Measurements from ENCODE around the gene CNGB1.
"Not testable (repeated sequence)": the region's sequence is repeated elsewhere in the genome, so short reads cannot be mapped to it uniquely, and the experiment has no call there.

CNGB1 gene

DNA sequence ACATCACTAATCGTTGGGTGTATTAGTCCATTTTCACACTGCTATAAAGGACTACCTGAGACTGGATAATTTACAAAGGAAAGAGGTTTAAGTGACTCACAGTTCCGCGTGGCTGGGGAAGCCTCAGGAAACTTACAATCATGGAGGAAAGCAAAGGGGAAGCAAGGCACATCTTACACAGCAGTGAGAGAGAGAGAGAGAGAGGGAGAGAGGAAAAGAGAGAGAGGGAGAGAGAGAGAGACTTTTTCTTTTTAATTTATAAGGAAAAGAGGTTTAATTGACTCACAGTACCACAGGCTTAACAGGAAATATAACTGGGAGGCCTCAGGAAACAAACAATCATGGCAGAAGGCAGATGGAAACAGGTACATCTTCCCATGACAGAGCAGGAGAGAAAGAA is 41.7 kb downstream of the CNGB1 start:
- no peak for DNase-seq (ENCODE audit: low read depth in 2 of 2)

DNA sequence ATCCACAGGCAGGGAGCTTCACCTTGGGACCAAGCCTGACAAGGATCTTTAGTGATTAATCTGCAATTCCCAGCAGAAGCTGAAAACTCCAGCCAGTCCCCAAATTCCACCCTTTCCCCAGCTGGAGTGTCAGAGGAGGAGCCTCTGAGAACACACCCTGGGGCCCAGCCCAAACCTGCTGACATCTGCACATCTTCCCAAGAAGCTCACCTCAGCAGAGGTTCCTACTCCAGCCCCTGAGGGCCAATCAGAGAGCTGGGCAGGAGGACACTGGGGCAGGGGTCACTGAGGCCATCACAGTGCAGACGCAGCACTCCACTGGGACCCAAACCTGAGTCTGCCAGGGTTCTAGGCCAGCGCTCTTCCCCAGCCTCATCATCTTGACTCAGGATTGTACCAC is 44.9 kb downstream of the CNGB1 start:
- DNase-seq (ENCODE audit: low read depth in 2 of 2), result no peak

DNA sequence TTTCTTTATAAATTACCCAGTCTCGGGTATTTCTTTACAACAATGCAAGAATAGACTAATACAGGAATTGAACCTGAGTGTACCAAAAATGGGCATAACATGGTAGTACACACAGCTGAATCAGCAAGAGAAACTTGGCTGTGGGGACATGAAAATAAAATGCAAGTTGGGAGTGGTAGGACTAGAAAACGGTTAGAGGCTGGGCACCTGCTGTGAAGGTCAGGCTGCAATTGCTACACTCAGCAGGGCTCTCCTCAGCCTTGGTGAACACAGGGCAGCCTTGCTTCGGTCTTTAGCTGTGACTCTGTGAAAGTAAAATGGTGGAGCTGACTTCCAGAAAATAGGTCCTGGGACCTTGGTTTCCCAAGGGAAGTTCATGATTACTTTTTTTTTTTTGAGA is 45.6 kb downstream of the CNGB1 start:
- no peak for DNase-seq (ENCODE audit: low read depth in 2 of 2)

DNA sequence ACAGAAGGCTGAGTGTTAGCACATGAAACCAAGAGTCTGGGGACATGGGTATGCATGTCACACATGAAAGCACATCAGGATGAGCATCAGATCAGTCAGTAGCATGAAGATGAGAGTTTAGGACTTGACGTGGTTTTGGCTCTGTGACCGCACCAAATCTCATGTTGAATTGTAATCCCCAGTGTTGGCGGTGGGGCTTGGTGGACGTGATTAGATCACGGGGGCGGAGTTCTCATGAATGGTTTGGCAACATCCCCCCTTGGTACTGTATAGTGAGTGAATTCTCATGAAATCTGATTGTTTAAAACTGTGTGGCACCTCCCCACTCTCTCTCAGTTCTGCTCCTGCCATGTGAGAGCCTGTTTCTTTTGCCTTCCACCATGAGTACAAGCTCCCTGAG is 46.4 kb downstream of the CNGB1 start:
- DNase-seq (ENCODE audit: low read depth in 2 of 2), result no peak

DNA sequence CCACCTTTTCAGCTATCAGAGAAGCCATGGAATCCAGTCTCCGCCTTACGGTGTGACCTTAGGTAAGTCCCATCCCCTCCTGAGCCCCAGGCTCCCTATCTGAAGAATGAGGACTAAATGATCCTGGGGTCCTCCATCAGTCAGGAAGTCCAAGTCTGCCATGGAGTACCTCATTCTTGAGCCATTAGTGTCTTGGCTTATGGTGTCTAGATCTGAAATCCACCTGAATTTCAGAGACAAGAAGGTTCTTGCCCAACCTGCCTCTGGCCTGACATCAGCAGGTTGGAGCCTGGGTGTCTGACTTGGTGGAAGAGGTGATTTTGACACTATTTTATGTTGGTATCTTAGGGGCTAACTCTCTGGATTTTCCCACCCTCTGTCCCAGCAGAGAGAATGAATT is 47.1 kb downstream of the CNGB1 start:
- DNase-seq (ENCODE audit: low read depth in 2 of 2), result no peak

DNA sequence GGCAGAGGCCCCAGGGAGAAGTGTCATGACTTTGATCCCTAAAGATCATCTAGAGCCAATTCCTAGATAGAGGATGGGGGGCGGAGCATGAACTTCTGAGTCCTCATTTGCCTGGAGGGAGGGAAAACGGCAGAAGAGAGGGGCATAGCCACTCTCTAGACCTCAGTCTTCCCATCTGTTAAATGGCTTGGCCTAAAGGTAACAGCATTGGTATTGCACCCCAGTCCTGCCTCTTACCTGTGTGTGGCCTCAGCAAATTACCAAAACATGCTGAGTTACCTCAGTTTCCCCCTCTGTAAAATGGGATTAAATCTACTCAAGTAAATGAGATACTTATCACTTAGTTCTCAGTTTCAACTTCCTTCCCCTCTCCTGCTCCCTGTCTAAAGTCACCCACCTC is 47.5 kb downstream of the CNGB1 start:
- DNase-seq (ENCODE audit: low read depth in 2 of 2), result no peak

DNA sequence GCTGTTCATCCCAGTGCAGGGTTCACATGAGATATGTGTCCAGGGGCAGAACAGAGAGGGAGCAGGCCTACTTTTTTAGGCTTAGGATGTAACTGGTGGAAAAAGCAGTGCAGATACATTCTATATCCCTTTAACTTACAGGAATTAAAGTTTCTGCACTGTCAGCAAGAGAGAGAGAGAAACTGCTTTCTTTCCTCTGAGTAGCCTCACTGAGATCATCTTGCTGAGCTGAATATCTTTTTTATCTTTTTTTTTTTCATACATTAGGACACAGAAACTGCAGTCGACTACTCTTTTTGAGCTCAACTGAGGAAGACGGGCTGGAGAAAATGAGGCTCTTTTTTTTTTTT is 50.1 kb downstream of the CNGB1 start:
- no peak for DNase-seq (ENCODE audit: low read depth in 2 of 2)

DNA sequence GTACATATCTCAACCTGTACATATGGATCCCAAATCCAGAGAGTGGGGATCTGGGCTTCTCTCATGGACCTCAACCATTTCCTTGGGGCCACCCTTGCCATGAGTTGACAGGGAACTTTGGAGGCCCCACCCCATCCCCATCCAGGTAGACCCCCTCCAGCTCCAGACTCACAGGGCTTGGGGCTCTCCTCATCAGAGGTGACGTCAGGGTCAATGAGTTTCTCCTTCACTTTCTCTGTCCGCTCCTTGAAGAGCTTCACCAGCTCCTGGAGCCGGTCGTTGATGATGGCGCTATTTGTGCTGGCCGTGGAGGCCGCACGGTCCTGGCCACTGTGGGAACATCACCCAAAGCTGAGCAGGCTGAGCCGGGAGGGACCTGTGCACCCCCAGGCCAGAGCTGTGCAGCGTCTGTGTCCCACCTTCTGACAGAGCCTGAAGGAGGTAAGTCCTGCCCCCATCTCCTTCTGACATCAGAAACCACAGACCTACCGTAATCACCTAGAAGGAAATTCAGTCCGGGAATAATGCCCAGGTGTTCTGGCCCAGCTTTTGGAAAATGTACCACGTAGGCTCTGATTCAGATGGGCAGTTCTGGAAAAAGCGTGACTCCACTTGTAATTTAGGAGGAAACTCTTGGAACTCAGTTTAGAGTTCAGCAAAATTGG is 50.6 kb downstream of the CNGB1 start:
- no peak for DNase-seq (ENCODE audit: low read depth in 2 of 2)

DNA sequence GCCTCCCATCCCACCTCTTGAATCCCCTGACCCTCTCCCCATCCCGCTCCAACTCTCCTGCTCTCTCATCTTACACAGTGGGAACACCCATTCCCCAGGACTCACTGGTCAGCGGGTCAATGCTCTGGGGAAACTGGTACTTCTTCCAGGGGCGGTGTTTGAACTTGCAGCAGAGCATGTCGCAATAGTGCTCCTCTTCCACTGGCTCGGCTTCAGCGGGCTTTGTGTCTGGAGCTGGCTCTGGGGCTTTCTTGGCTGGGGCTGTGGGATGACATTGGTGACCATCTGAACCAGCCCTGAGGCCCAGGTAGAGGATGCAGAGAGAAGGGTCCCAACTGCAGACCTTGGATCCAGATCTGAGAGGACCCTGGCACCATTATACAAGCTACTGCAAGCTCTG is 51.9 kb downstream of the CNGB1 start:
- DNase-seq (ENCODE audit: low read depth in 2 of 2), result no peak

DNA sequence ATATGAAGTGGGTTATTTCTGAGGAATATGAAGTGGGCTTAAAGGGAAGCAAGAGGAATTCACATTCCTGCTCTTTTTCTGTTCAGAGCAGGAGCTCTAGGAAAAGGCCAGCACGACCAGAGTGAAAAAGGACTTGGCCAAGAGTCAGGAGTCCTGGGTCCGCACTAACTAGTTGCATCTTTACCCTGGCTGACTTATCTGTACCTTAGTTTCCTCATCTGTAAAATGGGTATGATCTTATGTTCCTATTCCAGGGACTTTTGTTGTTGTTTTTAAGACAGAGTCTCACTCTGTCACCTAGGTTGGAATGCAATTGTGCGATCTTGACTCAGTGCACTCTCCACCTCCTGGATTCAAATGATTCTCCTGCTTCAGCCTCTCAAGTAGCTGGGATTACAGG is 52.5 kb downstream of the CNGB1 start:
- DNase-seq (ENCODE audit: low read depth in 2 of 2), result no peak

DNA sequence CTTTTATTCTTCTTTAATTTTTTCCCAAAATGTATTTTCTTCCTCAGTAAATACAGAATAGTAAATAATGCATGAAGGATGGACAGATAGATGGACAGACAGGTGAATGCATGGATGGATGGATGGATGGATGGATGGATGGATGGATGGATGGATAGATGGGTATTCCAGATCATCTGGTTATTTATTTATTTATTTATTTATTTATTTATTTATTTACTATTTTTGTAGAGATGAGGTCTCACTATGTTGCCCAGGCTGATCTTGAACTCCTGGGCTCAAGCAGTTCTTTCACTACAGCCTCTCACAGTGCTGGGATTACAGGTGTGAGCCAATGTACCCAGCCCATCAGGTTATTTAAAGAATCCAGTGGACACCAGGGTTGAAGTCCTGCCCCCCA is 53.0 kb downstream of the CNGB1 start:
- not testable (repeated sequence) for DNase-seq (ENCODE audit: low read depth in 2 of 2)

DNA sequence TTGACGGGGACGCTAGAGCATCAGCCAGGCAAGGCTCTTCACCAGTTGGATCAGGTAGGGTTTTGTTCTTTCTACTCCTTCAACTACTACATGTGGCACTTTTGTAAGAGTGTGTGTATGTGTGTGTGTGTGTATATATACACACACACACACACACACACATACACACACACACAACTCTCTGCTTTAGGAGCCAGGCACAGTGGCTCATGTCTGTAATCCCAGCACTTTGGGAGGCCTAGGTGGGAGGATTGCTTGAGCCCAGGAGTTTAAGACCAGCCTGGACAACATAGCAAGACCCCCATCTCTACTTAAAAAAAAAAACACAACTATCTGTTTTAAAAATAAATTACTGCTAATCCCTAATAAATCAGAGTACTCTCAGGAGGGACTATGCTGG is 53.4 kb downstream of the CNGB1 start:
- DNase-seq (ENCODE audit: low read depth in 2 of 2), result not testable (repeated sequence)

DNA sequence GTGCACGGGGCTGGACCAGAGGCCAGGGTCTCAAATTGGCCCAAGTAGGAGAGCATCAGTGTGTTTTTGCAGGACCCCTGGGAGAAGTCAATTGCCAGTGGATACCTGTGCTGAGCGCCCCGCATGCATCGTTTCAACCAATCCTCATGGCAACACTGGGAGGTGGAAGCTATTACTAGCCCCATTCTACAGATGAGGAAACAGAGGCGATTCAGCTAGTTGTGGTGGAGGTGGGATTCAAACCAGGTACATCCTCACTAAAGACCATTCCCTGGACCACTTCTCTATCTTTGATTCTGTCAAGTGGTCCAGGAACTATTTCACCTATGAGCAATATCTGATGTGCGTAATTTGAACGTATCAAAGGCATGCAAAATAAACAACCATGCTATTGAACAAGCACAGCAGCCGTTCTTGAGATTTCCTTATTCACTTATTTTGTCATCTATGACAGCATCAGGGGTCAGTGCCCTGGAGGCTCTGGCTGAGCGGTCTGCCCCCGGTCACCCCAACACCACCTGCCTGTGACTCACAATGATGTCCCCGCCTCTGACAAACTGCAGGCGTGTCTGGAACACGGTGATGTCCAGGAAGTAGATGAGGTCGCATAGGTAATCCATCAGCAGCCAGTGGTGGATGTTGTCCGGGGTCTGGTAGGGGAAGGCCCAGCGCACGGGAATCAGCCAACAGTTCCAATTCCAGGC is 54.0 kb downstream of the CNGB1 start:
- DNase-seq (ENCODE audit: low read depth in 2 of 2), result no peak

DNA sequence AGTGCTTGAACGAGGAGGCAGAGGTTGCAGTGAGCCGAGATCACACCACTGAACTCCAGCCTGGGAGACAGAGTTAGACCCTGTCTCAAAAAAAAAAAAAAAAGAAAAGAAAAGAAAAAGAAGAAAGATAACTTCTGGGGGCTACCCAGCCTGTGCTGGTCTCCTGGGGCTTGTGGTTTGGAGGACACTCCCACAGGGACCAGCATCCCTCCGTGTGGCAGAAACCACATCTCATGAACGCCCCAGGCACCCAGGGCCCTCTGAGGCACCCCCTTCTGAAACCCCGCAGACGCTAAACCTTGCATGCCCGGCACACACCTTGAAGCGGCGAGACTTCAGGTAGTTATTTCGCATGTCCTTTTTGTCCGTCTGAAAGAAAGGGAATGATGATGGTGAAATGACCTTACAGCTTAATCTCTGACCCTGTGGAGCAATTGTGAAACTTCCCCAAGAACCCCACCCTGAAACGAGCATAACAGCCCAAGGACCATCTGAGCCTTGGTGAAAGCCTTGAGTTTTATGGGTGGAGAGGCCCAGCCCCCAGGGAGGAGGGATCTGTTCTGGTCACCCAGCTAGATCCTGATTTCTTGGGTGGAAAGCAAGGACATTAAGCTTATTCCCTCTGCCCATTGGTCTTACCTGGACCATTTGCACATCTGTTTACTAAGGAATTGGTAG is 55.0 kb downstream of the CNGB1 start:
- DNase-seq (ENCODE audit: low read depth in 2 of 2), result no peak

DNA sequence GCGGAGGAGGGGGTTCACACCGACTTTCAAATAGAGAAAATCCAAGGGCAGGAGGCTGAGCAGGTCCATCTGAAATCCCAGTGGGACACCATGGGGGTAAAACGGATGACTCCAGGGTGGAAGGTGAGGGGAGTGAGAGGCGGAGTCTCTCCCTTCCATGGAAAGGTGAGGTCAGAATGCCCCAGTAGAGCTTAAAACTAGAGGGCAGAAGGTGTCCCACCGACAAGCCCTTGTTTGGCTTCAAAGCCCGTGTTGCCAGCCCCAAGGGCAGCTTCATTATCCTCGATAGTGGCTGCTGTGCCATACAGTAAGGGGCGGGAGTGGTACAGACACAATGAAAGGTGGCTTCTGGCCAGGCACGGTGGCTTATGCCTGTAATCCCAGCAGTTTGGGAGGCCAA is 55.7 kb downstream of the CNGB1 start:
- no peak for DNase-seq (ENCODE audit: low read depth in 2 of 2)

DNA sequence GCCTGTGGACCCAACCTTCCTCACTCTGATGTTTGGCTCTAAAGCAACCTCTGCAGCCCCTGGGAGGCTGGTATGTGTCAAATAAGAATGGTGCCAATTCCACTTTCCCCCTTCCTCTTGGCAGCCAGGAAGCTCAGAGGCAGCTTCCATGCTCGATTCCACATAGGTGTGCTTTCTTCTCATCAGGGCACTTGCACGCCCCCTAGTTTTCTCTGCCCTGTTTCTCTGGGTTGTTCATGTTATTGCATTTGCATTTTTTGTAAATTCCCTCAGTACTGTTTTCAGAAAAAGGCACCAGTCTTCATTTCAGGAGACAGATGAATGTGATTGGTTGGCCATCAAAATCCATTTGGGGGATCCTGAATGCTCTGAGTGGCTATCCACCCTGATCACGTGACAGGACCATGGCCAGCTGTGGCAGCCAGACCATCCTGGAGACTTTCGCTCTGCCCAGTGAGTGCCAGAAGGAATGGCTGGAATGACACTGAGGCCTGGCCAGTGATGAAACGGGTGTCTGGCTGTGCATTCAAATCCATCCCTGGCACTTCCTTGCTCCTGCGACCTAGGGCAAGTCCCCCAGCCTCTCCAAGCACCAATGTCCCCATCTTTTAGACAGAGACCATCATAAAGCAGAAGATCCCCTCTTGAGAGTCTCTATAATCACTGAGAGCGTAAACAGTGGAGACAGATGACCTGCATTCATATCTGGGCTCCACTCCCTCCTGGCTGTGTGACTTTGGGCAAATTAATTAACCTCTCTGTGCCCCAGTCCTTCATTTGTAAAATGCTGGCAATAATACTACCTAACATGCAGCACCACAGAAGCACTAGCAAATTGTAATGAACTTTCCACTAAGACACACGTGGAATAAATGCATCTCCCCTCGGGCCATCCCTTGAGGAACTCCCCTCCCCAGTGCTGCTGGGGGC is 56.4 kb downstream of the CNGB1 start:
- DNase-seq (ENCODE audit: low read depth in 2 of 2), result no peak

DNA sequence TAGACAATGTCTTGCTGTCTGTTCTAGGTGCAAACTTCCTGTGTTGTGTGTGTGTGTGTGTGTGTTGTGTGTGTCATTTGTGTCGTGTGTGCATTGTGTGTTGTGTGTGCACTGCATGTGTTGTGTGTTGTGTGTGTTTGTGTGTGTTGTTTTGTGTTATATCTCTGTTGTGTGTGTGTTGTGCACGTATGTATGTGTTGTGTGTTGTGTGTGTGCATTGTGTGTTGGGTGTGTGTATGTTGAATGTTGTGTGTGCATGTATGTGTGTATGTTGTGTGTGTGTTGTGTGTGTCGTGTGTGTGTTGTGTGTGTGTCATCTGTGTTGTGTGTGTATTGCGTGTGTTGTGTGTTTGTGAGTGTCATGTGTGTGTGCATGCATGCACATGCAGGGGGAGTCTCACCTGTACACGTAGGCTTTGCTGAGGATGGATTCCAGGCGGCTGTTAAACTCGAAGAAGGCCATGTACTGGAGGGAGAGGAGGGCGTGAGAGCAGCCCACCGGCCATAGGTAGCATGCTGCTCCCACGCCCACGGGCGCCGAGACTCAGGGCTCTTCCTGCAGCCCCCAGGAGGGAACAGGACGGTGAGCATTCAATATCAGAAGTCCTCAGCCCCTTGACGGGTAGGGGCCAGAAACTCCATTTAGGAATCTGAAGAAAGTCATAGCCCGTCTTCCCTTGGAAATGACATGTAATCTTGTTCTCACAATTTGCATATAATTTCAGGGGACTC is 58.2 kb downstream of the CNGB1 start:
- no peak for DNase-seq (ENCODE audit: low read depth in 2 of 2)

DNA sequence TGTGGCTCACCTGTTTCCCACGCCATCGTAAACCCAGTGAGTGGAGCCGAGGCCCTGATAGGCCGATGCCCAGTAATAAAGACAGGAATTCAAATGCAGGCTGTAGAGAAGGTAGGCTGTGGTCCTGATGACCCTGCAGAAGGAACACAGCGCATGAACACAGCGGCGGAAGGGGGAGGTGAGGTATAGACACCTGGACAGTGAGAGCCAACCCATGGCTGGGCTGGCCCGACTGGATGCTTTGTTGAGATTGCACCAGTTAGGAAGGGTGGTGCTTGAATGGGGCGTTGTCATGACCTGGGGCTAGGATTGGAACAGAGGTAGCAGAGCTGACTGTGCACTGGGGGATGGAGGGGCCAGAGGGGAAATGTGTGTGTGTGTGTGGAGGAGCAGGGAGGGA is 59.2 kb downstream of the CNGB1 start:
- DNase-seq (ENCODE audit: low read depth in 2 of 2), result no peak

DNA sequence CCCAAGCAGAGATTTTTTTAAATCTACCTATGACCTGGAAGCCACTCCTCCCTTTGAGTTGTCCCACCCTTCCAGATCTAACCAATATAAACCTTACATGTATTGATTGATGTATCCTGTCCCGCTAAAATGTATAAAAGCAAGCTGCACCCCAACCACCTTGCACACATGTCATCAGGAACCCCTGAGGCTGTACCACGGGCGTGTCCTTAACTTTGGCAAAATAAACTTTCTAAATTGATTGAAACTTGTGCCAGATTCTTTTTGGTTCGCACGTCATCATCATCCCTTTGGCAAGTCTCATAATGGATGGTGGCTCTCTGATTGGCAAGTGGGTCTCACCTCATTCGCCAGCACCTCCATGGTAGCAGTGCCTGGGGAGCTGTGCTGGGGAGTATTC is 60.2 kb downstream of the CNGB1 start:
- no peak for DNase-seq (ENCODE audit: low read depth in 2 of 2)

DNA sequence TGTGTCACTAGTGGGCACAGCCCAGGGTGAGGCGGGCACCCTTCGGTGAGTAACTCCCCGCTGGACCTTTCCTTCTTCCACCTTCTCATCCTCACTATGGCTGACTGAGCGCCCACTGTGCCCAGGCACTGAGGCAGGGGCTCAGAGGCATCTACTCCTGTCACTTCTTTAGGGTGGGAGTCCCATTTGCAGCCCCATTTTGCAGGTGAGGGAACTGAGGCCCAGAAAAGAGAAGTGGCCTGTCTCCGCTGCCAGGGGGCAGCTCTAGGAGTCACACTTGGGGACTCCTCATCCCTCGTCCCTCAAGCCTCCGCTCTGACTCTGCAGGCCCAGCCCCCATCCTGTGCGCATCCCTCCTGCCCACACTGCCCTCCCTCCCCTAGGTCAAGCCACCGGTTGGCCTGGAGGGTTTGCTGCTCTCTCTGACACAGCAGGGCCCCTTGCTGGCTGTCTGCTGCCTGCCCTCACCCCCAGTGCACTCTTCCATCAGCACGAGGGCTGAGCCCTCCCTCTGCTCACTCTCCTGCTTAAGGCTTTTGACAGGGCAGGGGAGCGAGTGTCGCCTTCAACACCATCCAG is 62.4 kb downstream of the CNGB1 start:
- DNase-seq (ENCODE audit: low read depth in 2 of 2), result no peak

All from stimulated activated CD4-positive, alpha-beta T cell treated with anti-CD3 and anti-CD28 coated beads, Interleukin-12 subunit alpha, Interleukin-12 subunit beta, amount 100 ng/mL, for 24 hours (primary cell).